ENCODE data around the gene CTNNBL1. TPM values are rescaled to one million over a fixed set of nuclear protein-coding genes. Genes with fewer than 3 reads are reported as not detected.

CTNNBL1 gene
- total RNA-seq, 1 donor from 2014 or later = 67.0 TPM

- H3K9ac ChIP-seq (ENCODE audit: low read length) = no peak overlapping the region
- FAIRE-seq (no peak), DNase-seq (ENCODE audit: low read depth) (no peak)
- Mint-ChIP-seq H3K27ac (ENCODE audit: unreplicated experiment) (no peak overlapping the region), H3K36me3 (ENCODE audit: low read depth, unreplicated experiment) (peaks cover 5% of the 10 kb centered on the region), H3K4me1 (ENCODE audit: low read depth, unreplicated experiment) (peaks cover 18% of the 10 kb centered on the region), H3K4me3 (ENCODE audit: unreplicated experiment) (no peak overlapping the region), H3K27me3 (ENCODE audit: low read depth, unreplicated experiment) (no peaks in the 10 kb centered on the region), H3K9me3 (ENCODE audit: unreplicated experiment) (no peaks in the 10 kb centered on the region)
- no peak overlapping the region for H3K27ac ChIP-seq (ENCODE audit: low read depth, low read length)
- no peak for TF ChIP-seq EZH2 (IDR thresholded peaks at IDR 0.05; ENCODE audit: insufficient read depth, low read length)
- TF ChIP-seq, protein P1, sequence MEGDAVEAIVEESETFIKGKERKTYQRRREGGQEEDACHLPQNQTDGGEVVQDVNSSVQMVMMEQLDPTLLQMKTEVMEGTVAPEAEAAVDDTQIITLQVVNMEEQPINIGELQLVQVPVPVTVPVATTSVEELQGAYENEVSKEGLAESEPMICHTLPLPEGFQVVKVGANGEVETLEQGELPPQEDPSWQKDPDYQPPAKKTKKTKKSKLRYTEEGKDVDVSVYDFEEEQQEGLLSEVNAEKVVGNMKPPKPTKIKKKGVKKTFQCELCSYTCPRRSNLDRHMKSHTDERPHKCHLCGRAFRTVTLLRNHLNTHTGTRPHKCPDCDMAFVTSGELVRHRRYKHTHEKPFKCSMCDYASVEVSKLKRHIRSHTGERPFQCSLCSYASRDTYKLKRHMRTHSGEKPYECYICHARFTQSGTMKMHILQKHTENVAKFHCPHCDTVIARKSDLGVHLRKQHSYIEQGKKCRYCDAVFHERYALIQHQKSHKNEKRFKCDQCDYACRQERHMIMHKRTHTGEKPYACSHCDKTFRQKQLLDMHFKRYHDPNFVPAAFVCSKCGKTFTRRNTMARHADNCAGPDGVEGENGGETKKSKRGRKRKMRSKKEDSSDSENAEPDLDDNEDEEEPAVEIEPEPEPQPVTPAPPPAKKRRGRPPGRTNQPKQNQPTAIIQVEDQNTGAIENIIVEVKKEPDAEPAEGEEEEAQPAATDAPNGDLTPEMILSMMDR (IDR thresholded peaks at IDR 0.05; ENCODE audit: insufficient read depth, low read depth, low read length) = no peak
- H3K27me3 ChIP-seq (ENCODE audit: insufficient read depth, low read length) = no peaks in the 10 kb centered on the region
- H3K9me3 ChIP-seq (ENCODE audit: insufficient read depth, low read depth, low read length) = no peaks in the 10 kb centered on the region
- no peaks in the 10 kb centered on the region for H3K79me2 ChIP-seq (ENCODE audit: insufficient read depth, low read length)
- H2AFZ ChIP-seq (ENCODE audit: low read depth, low read length) = no peak overlapping the region
- H4K20me1 ChIP-seq (ENCODE audit: insufficient read depth, low read length) = peaks cover 25% of the 10 kb centered on the region
- H3K4me2 ChIP-seq (ENCODE audit: low read length) = no peak overlapping the region
- no peaks in the 10 kb centered on the region for H3K4me1 ChIP-seq (ENCODE audit: insufficient read depth, low read length)
- H3K4me3 ChIP-seq (ENCODE audit: insufficient read depth, low read depth, low read length) = no peak overlapping the region
- H3K36me3 ChIP-seq (ENCODE audit: insufficient read depth, low read length) = no peaks in the 10 kb centered on the region
These were observed 122.2 kb downstream of the CTNNBL1 start for GRCh38 chr20:37816003-37816402.

DNA sequence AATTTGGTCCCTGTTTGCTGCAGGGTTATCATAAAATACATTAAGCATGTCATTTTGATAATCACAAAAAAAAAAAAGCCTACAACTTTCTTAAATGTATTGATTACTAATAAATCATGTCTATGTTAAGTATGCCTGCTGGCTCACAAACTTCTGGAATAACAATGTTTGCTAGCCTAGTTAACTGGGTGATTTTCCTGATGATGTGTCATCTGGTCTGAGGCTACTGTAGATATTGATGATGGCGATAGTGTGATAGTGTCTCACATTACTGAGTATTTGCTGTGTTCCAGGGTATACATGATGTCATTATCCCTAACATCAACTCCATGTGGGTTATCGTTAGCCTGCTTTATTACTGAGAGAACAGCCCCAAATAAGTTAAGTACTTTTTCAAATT, 122.9 kb downstream of the CTNNBL1 start:
- no peaks in the 10 kb centered on the region for H3K9me3 ChIP-seq (ENCODE audit: insufficient read depth, low read depth, low read length)
- Mint-ChIP-seq H3K4me1 (ENCODE audit: low read depth, unreplicated experiment) (peaks cover 24% of the 10 kb centered on the region), H3K27me3 (ENCODE audit: low read depth, unreplicated experiment) (no peaks in the 10 kb centered on the region), H3K9me3 (ENCODE audit: unreplicated experiment) (no peaks in the 10 kb centered on the region), H3K4me3 (ENCODE audit: unreplicated experiment) (no peak overlapping the region), H3K36me3 (ENCODE audit: low read depth, unreplicated experiment) (peaks cover 1% of the 10 kb centered on the region), H3K27ac (ENCODE audit: unreplicated experiment) (peak overlapping the region; percentile 12)
- no peaks in the 10 kb centered on the region for H3K27me3 ChIP-seq (ENCODE audit: insufficient read depth, low read length)
- peaks cover 18% of the 10 kb centered on the region for H4K20me1 ChIP-seq (ENCODE audit: insufficient read depth, low read length)
- no peak overlapping the region for H2AFZ ChIP-seq (ENCODE audit: low read depth, low read length)
- FAIRE-seq = no peak
- no peak overlapping the region for H3K4me2 ChIP-seq (ENCODE audit: low read length)
- no peak overlapping the region for H3K4me3 ChIP-seq (ENCODE audit: insufficient read depth, low read depth, low read length)
- H3K36me3 ChIP-seq (ENCODE audit: insufficient read depth, low read length) = no peaks in the 10 kb centered on the region
- H3K79me2 ChIP-seq (ENCODE audit: insufficient read depth, low read length) = no peaks in the 10 kb centered on the region
- no peak overlapping the region for H3K27ac ChIP-seq (ENCODE audit: low read depth, low read length)
- H3K4me1 ChIP-seq (ENCODE audit: insufficient read depth, low read length) = peaks cover 5% of the 10 kb centered on the region
- TF ChIP-seq EZH2 (IDR thresholded peaks at IDR 0.05; ENCODE audit: insufficient read depth, low read length) = no peak
- TF ChIP-seq, protein P1 (IDR thresholded peaks at IDR 0.05; ENCODE audit: insufficient read depth, low read depth, low read length) = no peak
- no peak overlapping the region for H3K9ac ChIP-seq (ENCODE audit: low read length)
- DNase-seq (ENCODE audit: low read depth) = no peak

DNA sequence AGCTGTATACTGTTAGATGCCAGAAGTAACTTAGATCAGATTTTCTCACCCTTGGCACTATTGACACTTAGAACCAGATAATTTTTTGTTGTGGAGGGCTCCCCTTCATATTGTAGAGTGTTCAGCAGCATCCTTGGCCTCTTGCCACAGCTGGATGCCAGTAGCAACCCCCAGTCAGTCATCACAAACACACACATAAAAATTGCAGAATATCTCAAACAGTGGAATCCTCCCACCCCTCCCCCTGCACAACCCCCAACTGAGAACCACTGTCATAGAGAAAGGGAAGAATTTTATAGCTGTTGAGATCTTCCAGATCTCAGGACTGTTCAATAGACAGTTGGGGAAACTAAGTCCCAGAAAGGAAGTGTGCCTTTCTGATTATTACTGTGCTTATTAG, 127.9 kb downstream of the CTNNBL1 start:
- Histone ChIP-seq H3K4me2 (ENCODE audit: low read length) (peak overlapping the region; percentile 77), H4K20me1 (ENCODE audit: insufficient read depth, low read length) (no peaks in the 10 kb centered on the region), H3K27me3 (ENCODE audit: insufficient read depth, low read length) (no peaks in the 10 kb centered on the region), H3K4me3 (ENCODE audit: insufficient read depth, low read depth, low read length) (no peak overlapping the region), H3K27ac (ENCODE audit: low read depth, low read length) (peak overlapping the region; percentile 74), H3K4me1 (ENCODE audit: insufficient read depth, low read length) (peaks cover 14% of the 10 kb centered on the region), H3K36me3 (ENCODE audit: insufficient read depth, low read length) (no peaks in the 10 kb centered on the region), H2AFZ (ENCODE audit: low read depth, low read length) (no peak overlapping the region), H3K79me2 (ENCODE audit: insufficient read depth, low read length) (no peaks in the 10 kb centered on the region), H3K9ac (ENCODE audit: low read length) (peak overlapping the region; percentile 57), H3K9me3 (ENCODE audit: insufficient read depth, low read depth, low read length) (no peaks in the 10 kb centered on the region)
- no peaks in the 10 kb centered on the region for H3K9me3 Mint-ChIP-seq (ENCODE audit: unreplicated experiment)
- FAIRE-seq = no peak
- H3K27ac Mint-ChIP-seq (ENCODE audit: unreplicated experiment) = peak overlapping the region; percentile 99
- DNase-seq (ENCODE audit: low read depth) = no peak
- no peaks in the 10 kb centered on the region for H3K27me3 Mint-ChIP-seq (ENCODE audit: low read depth, unreplicated experiment)
- peaks cover 55% of the 10 kb centered on the region for H3K4me1 Mint-ChIP-seq (ENCODE audit: low read depth, unreplicated experiment)
- H3K36me3 Mint-ChIP-seq (ENCODE audit: low read depth, unreplicated experiment) = peaks cover 2% of the 10 kb centered on the region
- H3K4me3 Mint-ChIP-seq (ENCODE audit: unreplicated experiment) = peak overlapping the region; percentile 51
- TF ChIP-seq, protein P1 (IDR thresholded peaks at IDR 0.05; ENCODE audit: insufficient read depth, low read depth, low read length) = no peak
- no peak for TF ChIP-seq EZH2 (IDR thresholded peaks at IDR 0.05; ENCODE audit: insufficient read depth, low read length)
